IPS-15b (cell line): Measurements from ENCODE around the gene TRAPPC12.
A peak's percentile ranks its signal among the peaks of the same experiment; 100 is the strongest.
"Not testable (repeated sequence)": the region's sequence is repeated elsewhere in the genome, so short reads cannot be mapped to it uniquely, and the experiment has no call there.

Experiments
- H3K27me3 ChIP-seq: one replicate; pipeline ENCODE4 v1.6.1; 2013; ENCODE audit warnings: low read length; ENCODE audit not compliant: control insufficient read depth, insufficient read depth
- H3K36me3 ChIP-seq: one replicate; pipeline ENCODE4 v1.6.1; 2013; ENCODE audit warnings: low read length; ENCODE audit not compliant: control insufficient read depth, insufficient read depth
- H3K4me1 ChIP-seq: one replicate; pipeline ENCODE4 v1.6.1; 2013; ENCODE audit warnings: mild to moderate bottlenecking, low read length; ENCODE audit not compliant: control insufficient read depth, insufficient read depth
- H3K4me3 ChIP-seq: one replicate; pipeline ENCODE4 v1.5.1; 2013; ENCODE audit warnings: low read depth, low read length
- H3K9ac ChIP-seq: one replicate; pipeline ENCODE4 v1.6.1; 2013; ENCODE audit warnings: low read depth, mild to moderate bottlenecking, low read length
- H3K9me3 ChIP-seq: one replicate; pipeline ENCODE4 v1.6.1; 2013; ENCODE audit warnings: mild to moderate bottlenecking, low read length; ENCODE audit not compliant: control insufficient read depth, insufficient read depth

The TRAPPC12 gene

DNA sequence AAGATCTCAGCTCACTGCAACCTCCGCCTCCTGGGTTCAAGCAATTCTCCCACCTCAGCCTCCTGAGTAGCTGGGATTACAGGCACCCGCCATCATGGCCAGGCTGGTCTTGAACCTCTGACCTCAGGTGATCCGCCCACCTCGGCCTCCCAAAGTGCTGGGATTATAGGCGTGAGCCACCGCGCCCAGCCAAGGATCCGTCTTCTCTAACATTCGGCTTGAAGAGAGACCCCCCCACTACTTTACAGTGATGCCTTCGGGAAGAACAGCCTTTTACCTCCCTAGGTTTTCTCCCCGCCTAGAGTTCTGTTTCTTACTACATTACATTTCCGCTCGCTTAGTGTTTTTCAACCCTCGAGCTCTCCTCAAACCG lies 117.2 kb downstream of the TRAPPC12 start:
- H3K9me3 ChIP-seq, H3K4me3 ChIP-seq, H3K36me3 ChIP-seq, H3K4me1 ChIP-seq, H3K9ac ChIP-seq, H3K27me3 ChIP-seq: not testable (repeated sequence)

GRCh38 chr2:3498783-3499394 lies 119.4 kb downstream of the TRAPPC12 start:
- Histone ChIP-seq H3K9ac (no peak overlapping the region), H3K27me3 (no peaks in the 10 kb centered on the region), H3K36me3 (peaks cover 5% of the 10 kb centered on the region), H3K9me3 (no peaks in the 10 kb centered on the region), H3K4me3 (no peak overlapping the region), H3K4me1 (no peaks in the 10 kb centered on the region)

DNA sequence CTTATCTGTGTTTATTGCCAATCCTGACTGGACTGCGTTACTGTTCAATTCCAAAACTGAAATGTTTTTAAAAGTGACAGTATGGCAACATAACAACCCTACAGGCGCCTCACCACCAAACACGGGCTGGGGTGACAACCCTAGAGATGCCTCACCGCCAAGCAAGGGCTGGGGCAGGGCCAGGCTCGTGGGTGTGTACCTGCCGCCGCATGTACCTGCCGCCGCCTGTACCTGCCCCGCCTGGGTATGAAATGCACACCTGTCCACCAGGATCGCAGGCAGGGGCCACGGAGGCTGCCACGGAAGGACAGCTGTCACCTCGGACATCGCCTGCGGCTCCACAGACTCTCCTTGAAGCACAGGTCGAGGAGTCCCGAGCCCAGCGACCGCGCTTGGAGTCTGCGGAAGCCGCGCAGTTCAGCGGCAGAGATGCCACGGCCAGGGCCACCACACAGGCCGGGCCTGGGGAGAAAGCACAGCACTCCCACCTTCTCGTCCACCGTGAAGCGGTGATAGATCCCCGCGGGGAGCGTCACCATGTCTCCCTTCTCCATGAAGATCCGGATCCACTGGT lies 120.9 kb downstream of the TRAPPC12 start:
- Histone ChIP-seq H3K4me3 (no peak overlapping the region), H3K4me1 (no peaks in the 10 kb centered on the region), H3K9ac (no peak overlapping the region), H3K9me3 (no peaks in the 10 kb centered on the region), H3K36me3 (peaks cover 5% of the 10 kb centered on the region), H3K27me3 (no peaks in the 10 kb centered on the region)

DNA sequence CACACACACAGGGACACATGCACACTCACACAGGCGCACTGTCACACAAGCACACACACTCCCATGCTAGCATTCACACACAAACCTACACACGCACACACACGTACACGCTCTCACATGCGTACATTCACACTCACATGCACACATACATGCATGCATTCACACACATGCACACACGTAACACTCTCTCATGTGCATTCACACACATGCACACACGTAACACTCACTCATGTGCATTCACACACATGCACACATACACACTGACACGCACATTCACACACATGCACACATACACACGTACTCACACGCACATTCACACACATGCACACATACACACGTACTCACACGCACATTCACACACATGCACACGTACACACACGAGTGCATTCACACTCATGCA lies 123.6 kb downstream of the TRAPPC12 start:
- no peak overlapping the region for H3K4me3 ChIP-seq
- peaks cover 5% of the 10 kb centered on the region for H3K36me3 ChIP-seq
- H3K27me3 ChIP-seq = no peaks in the 10 kb centered on the region
- no peak overlapping the region for H3K9ac ChIP-seq
- H3K9me3 ChIP-seq = no peaks in the 10 kb centered on the region
- H3K4me1 ChIP-seq = no peaks in the 10 kb centered on the region

DNA sequence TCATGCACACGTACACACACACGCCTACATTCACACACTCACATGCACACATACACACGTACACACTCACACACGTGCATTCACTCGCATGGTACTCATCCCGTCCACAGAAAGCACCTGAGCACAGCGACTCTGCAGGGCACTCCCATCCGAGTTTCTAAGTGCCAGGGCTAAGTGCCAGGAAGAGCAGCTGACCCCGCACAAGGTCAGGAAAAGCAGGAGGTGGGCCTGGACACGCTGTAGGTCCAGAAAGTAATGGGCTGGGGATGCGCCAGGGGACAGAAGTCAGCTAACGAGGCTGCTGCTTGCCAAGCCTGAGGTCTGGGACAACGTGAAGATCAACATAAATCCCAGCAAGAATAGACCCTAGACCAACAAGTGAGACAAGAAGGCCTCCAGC lies 124.0 kb downstream of the TRAPPC12 start:
- H3K36me3 ChIP-seq = peaks cover 5% of the 10 kb centered on the region
- no peaks in the 10 kb centered on the region for H3K9me3 ChIP-seq
- H3K27me3 ChIP-seq = no peaks in the 10 kb centered on the region
- no peak overlapping the region for H3K4me3 ChIP-seq
- H3K9ac ChIP-seq = no peak overlapping the region
- H3K4me1 ChIP-seq = no peaks in the 10 kb centered on the region

DNA sequence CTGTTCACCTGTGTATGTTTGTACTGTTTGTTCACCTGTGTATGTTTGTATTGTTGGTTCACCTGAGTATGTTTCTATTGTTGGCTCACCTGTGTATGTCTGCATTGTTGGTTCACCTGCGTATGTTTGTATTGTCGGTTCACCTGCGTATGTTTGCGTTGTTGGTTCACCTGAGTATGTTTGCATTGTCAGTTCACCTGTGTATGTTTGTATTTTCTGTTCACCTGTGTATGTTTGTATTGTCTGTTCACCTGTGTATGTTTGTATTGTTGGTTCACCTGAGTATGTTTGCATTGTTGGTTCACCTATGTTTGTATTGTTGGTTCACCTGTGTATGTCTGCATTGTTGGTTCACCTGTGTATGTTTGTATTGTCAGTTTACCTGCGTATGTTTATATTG lies 125.2 kb downstream of the TRAPPC12 start:
- no peaks in the 10 kb centered on the region for H3K27me3 ChIP-seq
- no peak overlapping the region for H3K9ac ChIP-seq
- peaks cover 5% of the 10 kb centered on the region for H3K36me3 ChIP-seq
- no peaks in the 10 kb centered on the region for H3K4me1 ChIP-seq
- no peaks in the 10 kb centered on the region for H3K9me3 ChIP-seq
- no peak overlapping the region for H3K4me3 ChIP-seq

GRCh38 chr2:3505771-3506170 lies 126.3 kb downstream of the TRAPPC12 start:
- Histone ChIP-seq H3K9ac (no peak overlapping the region), H3K4me1 (no peaks in the 10 kb centered on the region), H3K9me3 (no peaks in the 10 kb centered on the region), H3K27me3 (no peaks in the 10 kb centered on the region), H3K4me3 (no peak overlapping the region), H3K36me3 (peaks cover under 1% of the 10 kb centered on the region)

DNA sequence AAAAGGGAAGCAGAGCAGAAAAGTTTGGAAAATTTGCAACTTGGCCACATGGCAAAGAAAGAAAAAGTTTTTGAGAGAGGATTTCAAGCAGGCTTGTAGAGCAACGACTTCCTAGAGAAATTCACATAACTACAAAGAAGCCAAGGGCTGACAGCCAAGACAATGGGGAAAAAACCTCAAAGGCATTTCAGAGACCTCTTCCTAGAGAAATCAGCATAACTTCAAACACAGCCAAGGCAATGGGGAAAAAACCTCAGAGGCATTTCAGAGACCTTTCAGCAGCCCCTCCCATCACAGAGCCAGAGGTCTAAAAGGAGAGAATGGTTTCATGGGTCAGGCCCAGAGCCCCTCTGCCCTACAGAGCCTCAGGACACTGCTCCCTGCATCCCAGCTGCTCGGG lies 132.6 kb downstream of the TRAPPC12 start:
- Histone ChIP-seq H3K9ac (no peak overlapping the region), H3K4me1 (no peaks in the 10 kb centered on the region), H3K27me3 (no peaks in the 10 kb centered on the region), H3K9me3 (no peaks in the 10 kb centered on the region), H3K4me3 (no peak overlapping the region), H3K36me3 (no peaks in the 10 kb centered on the region)

GRCh38 chr2:3513026-3513810 lies 133.7 kb downstream of the TRAPPC12 start:
- no peaks in the 10 kb centered on the region for H3K36me3 ChIP-seq
- H3K4me1 ChIP-seq = no peaks in the 10 kb centered on the region
- H3K9me3 ChIP-seq = no peaks in the 10 kb centered on the region
- no peak overlapping the region for H3K4me3 ChIP-seq
- H3K9ac ChIP-seq = no peak overlapping the region
- H3K27me3 ChIP-seq = no peaks in the 10 kb centered on the region

DNA sequence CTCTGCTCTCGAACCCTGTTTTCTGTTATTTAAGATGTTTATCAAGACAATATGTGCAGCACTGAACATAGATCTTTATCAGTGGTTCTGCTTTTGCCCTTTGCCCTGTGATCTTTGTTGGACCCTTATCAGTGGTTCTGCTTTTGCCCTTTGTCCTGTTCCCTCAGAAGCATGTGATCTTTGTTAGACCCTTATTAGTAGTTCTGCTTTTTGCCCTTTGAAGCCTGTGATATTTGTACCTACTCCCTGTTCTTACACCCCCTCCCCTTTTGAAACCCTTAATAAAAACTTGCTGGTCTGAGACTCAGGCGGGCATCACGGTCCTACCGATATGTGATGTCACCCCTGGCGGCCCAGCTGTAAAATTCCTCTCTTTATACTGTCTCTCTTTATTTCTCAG lies 135.9 kb downstream of the TRAPPC12 start:
- not testable (repeated sequence) for H3K27me3 ChIP-seq, H3K9me3 ChIP-seq, H3K9ac ChIP-seq, H3K36me3 ChIP-seq, H3K4me1 ChIP-seq, H3K4me3 ChIP-seq

GRCh38 chr2:3516831-3517230 lies 137.3 kb downstream of the TRAPPC12 start:
- no peaks in the 10 kb centered on the region for H3K9me3 ChIP-seq
- no peak overlapping the region for H3K4me3 ChIP-seq
- no peak overlapping the region for H3K9ac ChIP-seq
- no peaks in the 10 kb centered on the region for H3K36me3 ChIP-seq
- H3K27me3 ChIP-seq = no peaks in the 10 kb centered on the region
- no peaks in the 10 kb centered on the region for H3K4me1 ChIP-seq

- H3K4me1 ChIP-seq = no peaks in the 10 kb centered on the region
These were observed 138.5 kb downstream of the TRAPPC12 start for GRCh38 chr2:3517948-3518495.

More at GRCh38 chr2:3517948-3518495, 138.5 kb downstream of the TRAPPC12 start:
- no peaks in the 10 kb centered on the region for H3K36me3 ChIP-seq
- peak overlapping the region; percentile 28 for H3K9ac ChIP-seq
- H3K9me3 ChIP-seq = no peaks in the 10 kb centered on the region
- H3K27me3 ChIP-seq = no peaks in the 10 kb centered on the region
- H3K4me3 ChIP-seq = peak overlapping the region; percentile 59
